Measurements from ENCODE around the gene USP53. TPM values are rescaled to one million over a fixed set of nuclear protein-coding genes. Genes with fewer than 3 reads are reported as not detected.
"Not testable (repeated sequence)": the region's sequence is repeated elsewhere in the genome, so short reads cannot be mapped to it uniquely, and the experiment has no call there.

Gene USP53
- total RNA-seq, 5 donors from 2014 or later (not counting 1 experiment from before 2014, with no cell fraction given) = 17.3 to 26.4 (median 21.2) TPM

DNA sequence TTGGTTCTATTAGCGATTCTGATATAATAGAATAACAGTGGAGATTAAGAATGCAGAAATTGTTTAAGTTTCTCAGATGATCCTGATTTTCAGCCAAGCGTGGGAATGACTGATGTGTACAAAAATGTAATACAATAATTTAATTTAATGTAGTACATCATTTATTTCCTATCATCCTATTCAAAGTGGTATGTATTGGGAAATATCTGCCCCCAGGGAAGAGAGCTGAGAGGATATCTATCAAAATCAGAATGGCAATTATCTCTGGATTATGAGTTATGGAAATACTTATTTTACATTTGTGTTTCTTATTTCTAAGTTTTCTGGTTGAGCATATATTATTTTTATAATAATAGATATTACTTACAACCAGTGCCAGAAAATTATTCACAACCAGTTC is 105.5 kb downstream of the USP53 start:
- ATAC-seq (replicated peaks in 1 of 4) (no peak), DNase-seq (no peak)
- Mint-ChIP-seq H3K36me3 (no peaks in the 10 kb centered on the region), H3K27ac (no peak overlapping the region), H3K9me3 (no peaks in the 10 kb centered on the region), H3K4me3 (no peak overlapping the region), H3K4me1 (no peaks in the 10 kb centered on the region), H3K27me3 (peaks cover 2 to 4% of the 10 kb centered on the region in 2 donors)
- Histone ChIP-seq H3K27ac (ENCODE audit: low read length) (no peak overlapping the region), H3K4me1 (ENCODE audit: control insufficient read depth in 1 of 2, extremely low read depth in 1 of 2, insufficient read depth in 2 of 2, low read length in 2 of 2) (no peaks in the 10 kb centered on the region), H3K36me3 (ENCODE audit: control insufficient read depth in 2 of 2, extremely low read depth in 1 of 2, insufficient read depth in 1 of 2, low read length in 1 of 2) (no peaks in the 10 kb centered on the region), H3K27me3 (replicated peaks in 1 of 2; ENCODE audit: control insufficient read depth in 2 of 2, extremely low read depth in 1 of 2, insufficient read depth in 2 of 2, low read length in 1 of 2) (no peaks in the 10 kb centered on the region), H3K4me3 (ENCODE audit: control insufficient read depth in 1 of 2, extremely low read depth in 1 of 2, low read length in 1 of 2) (no peak overlapping the region), H3K9me3 (no peaks in the 10 kb centered on the region)
- no CpG with 5 or more reads among the region's 2 CpGs for WGBS (ENCODE audit: insufficient coverage)
- ChIA-PET POLR2A (no interaction called here), CTCF (interaction anchor here in 1 of 2 donors (1.3 kb wide), 1 partner anchor 176 kb away, joined by 5 read pairs; no protein-coding TSS in a partner anchor)

DNA sequence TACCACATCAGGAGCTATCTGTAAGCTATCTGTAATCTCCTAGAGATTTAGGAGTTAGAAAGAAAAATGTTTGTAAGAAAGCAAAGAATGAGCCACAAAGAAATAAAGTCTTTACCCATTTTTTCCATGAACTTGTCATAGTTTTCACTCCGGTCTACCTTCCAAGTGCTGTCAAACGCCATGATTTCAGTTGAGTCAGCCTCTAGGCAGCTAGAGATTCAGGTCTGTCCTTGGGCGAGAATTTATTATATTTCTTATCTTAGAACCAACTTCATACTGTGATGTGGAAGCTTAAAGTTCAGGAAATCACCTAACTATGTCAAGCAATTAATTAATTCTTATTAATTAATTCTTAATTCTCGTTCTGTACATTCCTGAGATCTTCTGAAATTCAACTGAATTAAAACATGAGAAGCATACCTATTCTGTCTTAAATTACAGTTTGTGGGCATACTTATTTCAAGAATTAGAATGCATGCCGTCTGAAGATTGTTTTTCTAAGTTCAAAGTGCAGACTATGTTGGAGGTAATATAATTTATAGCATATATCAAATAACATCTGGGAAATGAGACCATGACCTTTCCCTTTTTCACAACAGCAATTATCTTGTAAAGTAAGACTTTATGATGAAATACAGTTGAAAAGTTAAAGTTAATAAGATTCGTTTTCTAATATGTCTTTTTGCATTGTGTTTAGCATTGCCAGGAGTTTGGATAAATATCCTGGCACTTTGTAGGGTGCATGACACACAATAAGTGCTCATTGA is 109.6 kb downstream of the USP53 start, which contains the start of gene FABP2:
TSS of gene FABP2 (minus strand) at position 218 of the 767 bp plus-strand sequence. CDS start at position 182, 36 bp downstream.
- H3K27ac Mint-ChIP-seq = no peak within 1 kb of the TSS
- no peaks in the 10 kb centered on the region for H3K9me3 Mint-ChIP-seq
- Histone ChIP-seq H3K4me3 (ENCODE audit: control insufficient read depth in 1 of 2, extremely low read depth in 1 of 2, low read length in 1 of 2) (no peak within 1 kb of the TSS), H3K27me3 (replicated peaks in 1 of 2; ENCODE audit: control insufficient read depth in 2 of 2, extremely low read depth in 1 of 2, insufficient read depth in 2 of 2, low read length in 1 of 2) (no peaks in the 10 kb centered on the region), H3K9me3 (no peaks in the 10 kb centered on the region), H3K4me1 (ENCODE audit: control insufficient read depth in 1 of 2, extremely low read depth in 1 of 2, insufficient read depth in 2 of 2, low read length in 2 of 2) (no peaks in the 10 kb centered on the region), H3K27ac (ENCODE audit: low read length) (no peak within 1 kb of the TSS), H3K36me3 (ENCODE audit: control insufficient read depth in 2 of 2, extremely low read depth in 1 of 2, insufficient read depth in 1 of 2, low read length in 1 of 2) (no peaks in the 10 kb centered on the region)
- ChIA-PET CTCF (no interaction called here), POLR2A (interaction anchor here in 1 of 2 donors (0.6 kb wide), 1 partner anchor 389 kb away, joined by 3 read pairs; no protein-coding TSS in a partner anchor)
- ATAC-seq (replicated peaks in 1 of 4) (no peak), DNase-seq (no peak)
- H3K27me3 Mint-ChIP-seq = peaks cover 0 to 5% of the 10 kb centered on the region in 2 donors
- H3K4me3 Mint-ChIP-seq = no peak within 1 kb of the TSS
- no CpG with 5 or more reads among the region's 6 CpGs for WGBS (ENCODE audit: insufficient coverage)
- H3K4me1 Mint-ChIP-seq = no peaks in the 10 kb centered on the region
- no peaks in the 10 kb centered on the region for H3K36me3 Mint-ChIP-seq

DNA sequence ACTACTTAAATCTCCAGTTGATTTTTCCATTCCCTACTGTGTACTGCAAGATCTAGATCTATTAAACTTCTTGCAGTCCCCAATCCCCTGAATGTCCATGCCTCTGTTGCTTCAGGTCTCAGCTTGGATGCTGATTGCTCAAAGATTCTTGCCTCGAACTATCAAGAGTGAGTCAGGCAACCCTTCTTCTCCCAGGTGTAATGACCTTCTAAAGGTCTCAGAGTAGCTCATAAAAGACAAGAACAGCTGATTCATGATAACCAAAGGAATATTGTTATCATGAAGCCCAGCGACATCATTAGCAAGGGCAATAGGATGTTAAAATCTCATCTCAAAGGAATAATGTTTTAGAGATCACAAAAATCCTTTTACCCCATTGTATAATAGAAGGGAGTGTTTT is 116.2 kb downstream of the USP53 start:
- H3K36me3 ChIP-seq (ENCODE audit: control insufficient read depth in 2 of 2, extremely low read depth in 1 of 2, insufficient read depth in 1 of 2, low read length in 1 of 2) = no peaks in the 10 kb centered on the region
- no peak overlapping the region for H3K4me3 Mint-ChIP-seq
- no peaks in the 10 kb centered on the region for H3K27me3 ChIP-seq (replicated peaks in 1 of 2; ENCODE audit: control insufficient read depth in 2 of 2, extremely low read depth in 1 of 2, insufficient read depth in 2 of 2, low read length in 1 of 2)
- H3K27ac Mint-ChIP-seq = no peak overlapping the region
- CTCF ChIA-PET = interaction anchor here in 1 of 2 donors (1.6 kb wide), 1 partner anchor 15 kb away, joined by 4 read pairs; no protein-coding TSS in a partner anchor
- POLR2A ChIA-PET = interaction anchor here in 1 of 2 donors (0.6 kb wide), 1 partner anchor 125 kb away, joined by 8 read pairs; no protein-coding TSS in a partner anchor
- no peak for ATAC-seq (replicated peaks in 1 of 4)
- H3K9me3 Mint-ChIP-seq = no peaks in the 10 kb centered on the region
- no peak for DNase-seq
- H3K4me3 ChIP-seq (ENCODE audit: control insufficient read depth in 1 of 2, extremely low read depth in 1 of 2, low read length in 1 of 2) = no peak overlapping the region
- no peak overlapping the region for H3K27ac ChIP-seq (ENCODE audit: low read length)
- no peaks in the 10 kb centered on the region for H3K4me1 ChIP-seq (ENCODE audit: control insufficient read depth in 1 of 2, extremely low read depth in 1 of 2, insufficient read depth in 2 of 2, low read length in 2 of 2)
- H3K9me3 ChIP-seq = no peaks in the 10 kb centered on the region
- peaks cover 8 to 22% of the 10 kb centered on the region in 2 donors for H3K27me3 Mint-ChIP-seq
- H3K4me1 Mint-ChIP-seq = no peaks in the 10 kb centered on the region
- WGBS (ENCODE audit: insufficient coverage) = 38% methylated on average over 1 of the region's 2 CpGs
- H3K36me3 Mint-ChIP-seq = no peaks in the 10 kb centered on the region

DNA sequence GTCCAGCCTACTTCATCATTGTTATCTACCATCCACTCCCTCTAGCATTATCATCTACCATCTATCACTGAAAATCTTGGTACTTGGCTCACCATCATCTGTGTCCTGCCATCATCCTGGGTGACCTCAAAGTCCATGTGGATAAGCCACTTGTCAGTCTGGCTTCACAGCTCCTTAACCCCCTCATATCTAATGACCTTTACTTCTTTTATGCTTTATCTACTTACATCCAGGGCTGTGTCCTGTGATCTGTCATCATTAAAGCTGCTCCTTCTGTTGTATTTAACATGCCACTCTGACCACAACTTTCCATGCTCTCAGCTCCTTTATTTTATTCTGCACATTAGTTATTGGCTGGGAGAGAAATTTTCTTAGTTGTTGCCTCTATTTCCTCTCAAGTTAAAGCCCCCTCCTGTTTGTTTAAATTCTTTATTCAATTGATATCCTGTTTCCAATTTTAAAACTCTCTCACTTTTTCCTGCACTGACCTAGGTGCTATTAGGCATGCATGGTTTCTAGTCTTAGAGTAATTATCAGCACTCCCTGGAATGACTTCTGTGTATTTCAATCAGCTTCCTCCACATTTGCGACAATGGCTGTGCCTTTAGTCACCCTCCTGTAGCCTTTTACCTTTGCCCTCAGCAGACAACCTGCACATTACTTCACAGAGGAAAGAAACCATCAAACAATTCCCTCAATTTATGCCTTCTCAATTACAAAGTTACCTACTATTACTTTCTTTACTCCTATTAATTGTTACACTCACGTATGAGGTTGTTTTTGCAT is 117.5 kb downstream of the USP53 start:
- POLR2A ChIA-PET = no interaction called here
- Mint-ChIP-seq H3K36me3 (no peaks in the 10 kb centered on the region), H3K27me3 (peaks cover 8 to 22% of the 10 kb centered on the region in 2 donors), H3K9me3 (no peaks in the 10 kb centered on the region), H3K4me3 (no peak overlapping the region), H3K27ac (no peak overlapping the region), H3K4me1 (no peaks in the 10 kb centered on the region)
- Histone ChIP-seq H3K9me3 (no peaks in the 10 kb centered on the region), H3K27ac (ENCODE audit: low read length) (no peak overlapping the region), H3K36me3 (ENCODE audit: control insufficient read depth in 2 of 2, extremely low read depth in 1 of 2, insufficient read depth in 1 of 2, low read length in 1 of 2) (no peaks in the 10 kb centered on the region), H3K4me1 (ENCODE audit: control insufficient read depth in 1 of 2, extremely low read depth in 1 of 2, insufficient read depth in 2 of 2, low read length in 2 of 2) (no peaks in the 10 kb centered on the region), H3K4me3 (ENCODE audit: control insufficient read depth in 1 of 2, extremely low read depth in 1 of 2, low read length in 1 of 2) (no peak overlapping the region), H3K27me3 (replicated peaks in 1 of 2; ENCODE audit: control insufficient read depth in 2 of 2, extremely low read depth in 1 of 2, insufficient read depth in 2 of 2, low read length in 1 of 2) (no peaks in the 10 kb centered on the region)
- CTCF ChIA-PET = interaction anchor here in 1 of 2 donors (1.6 kb wide), 1 partner anchor 16 kb away, joined by 4 read pairs; no protein-coding TSS in a partner anchor
- DNase-seq = no peak
- WGBS (ENCODE audit: insufficient coverage) = no CpG with 5 or more reads among the region's 2 CpGs
- no peak for ATAC-seq (replicated peaks in 1 of 4)

DNA sequence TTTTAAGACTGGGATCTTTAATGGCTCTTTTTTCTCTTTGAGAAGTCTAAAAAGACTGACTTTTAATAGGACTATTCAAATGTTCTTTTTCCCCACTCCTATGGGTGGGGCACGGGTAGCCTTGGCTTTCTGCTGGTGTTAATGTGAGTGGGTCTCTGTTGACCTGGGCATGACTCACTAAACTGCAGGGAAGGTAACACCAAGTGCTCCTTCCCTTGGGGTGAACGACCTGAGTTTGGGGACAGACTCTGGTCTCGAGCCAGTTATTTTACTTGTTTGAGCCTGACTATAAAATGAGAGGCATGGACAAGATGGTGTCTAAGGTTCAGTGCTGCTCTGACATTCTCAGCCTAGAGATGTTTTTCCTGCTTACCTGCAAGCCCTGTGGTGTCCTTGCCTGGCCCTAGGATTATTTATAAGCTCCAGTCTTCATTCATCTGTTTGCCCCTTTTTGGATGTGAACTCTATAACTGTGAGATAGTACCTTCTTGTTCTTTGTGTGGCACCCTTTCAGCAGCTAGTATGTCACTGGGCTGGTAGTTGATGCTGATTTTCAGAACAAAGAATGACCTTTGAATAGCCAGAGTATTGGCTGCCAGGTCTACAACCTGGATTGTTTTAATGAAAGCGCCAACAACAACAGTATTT is 123.9 kb downstream of the USP53 start:
- H3K27ac ChIP-seq (ENCODE audit: low read length) = not testable (repeated sequence)

DNA sequence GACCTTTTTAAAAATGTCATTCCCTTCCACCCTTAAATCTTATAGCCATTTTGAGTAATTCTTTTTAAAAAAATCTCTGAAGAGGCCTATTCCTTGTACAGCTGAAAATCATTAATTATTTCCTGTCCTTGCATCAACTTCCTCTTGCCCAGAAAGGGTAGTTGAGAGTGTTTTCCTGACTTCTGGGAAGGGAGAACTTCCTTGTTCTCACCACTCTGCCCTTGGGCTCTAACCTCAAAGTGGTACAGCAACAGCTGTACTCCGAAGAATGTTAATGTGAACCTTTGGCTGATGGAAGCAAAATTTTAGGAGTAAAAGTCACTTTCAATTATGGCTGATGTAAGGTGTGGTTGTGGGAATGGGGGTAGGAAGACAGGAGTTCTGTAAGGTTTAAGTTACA is 124.5 kb downstream of the USP53 start:
- Mint-ChIP-seq H3K4me1 (peaks cover 0 to 2% (median 0%) of the 10 kb centered on the region in 3 donors), H3K36me3 (no peaks in the 10 kb centered on the region), H3K4me3 (no peak overlapping the region), H3K27ac (no peak overlapping the region), H3K27me3 (peaks cover 0 to 3% of the 10 kb centered on the region in 2 donors), H3K9me3 (no peaks in the 10 kb centered on the region)
- ATAC-seq (replicated peaks in 1 of 4) (no peak), DNase-seq (no peak)
- H3K9me3 ChIP-seq = no peaks in the 10 kb centered on the region
- H3K27ac ChIP-seq (ENCODE audit: low read length) = no peak overlapping the region
- POLR2A ChIA-PET = no interaction called here
- CTCF ChIA-PET = no interaction called here
- no peak overlapping the region for H3K4me3 ChIP-seq (ENCODE audit: control insufficient read depth in 1 of 2, extremely low read depth in 1 of 2, low read length in 1 of 2)
- no CpG with 5 or more reads among the region's 1 CpG for WGBS (ENCODE audit: insufficient coverage)
- no peaks in the 10 kb centered on the region for H3K36me3 ChIP-seq (ENCODE audit: control insufficient read depth in 2 of 2, extremely low read depth in 1 of 2, insufficient read depth in 1 of 2, low read length in 1 of 2)
- no peaks in the 10 kb centered on the region for H3K27me3 ChIP-seq (replicated peaks in 1 of 2; ENCODE audit: control insufficient read depth in 2 of 2, extremely low read depth in 1 of 2, insufficient read depth in 2 of 2, low read length in 1 of 2)
- no peaks in the 10 kb centered on the region for H3K4me1 ChIP-seq (ENCODE audit: control insufficient read depth in 1 of 2, extremely low read depth in 1 of 2, insufficient read depth in 2 of 2, low read length in 2 of 2)

More for the DNA sequence above, 123.9 kb downstream of the USP53 start:
- CTCF ChIA-PET; H3K4me3 Mint-ChIP-seq; H3K27me3 ChIP-seq (replicated peaks in 1 of 2; ENCODE audit: control insufficient read depth in 2 of 2, extremely low read depth in 1 of 2, insufficient read depth in 2 of 2, low read length in 1 of 2); H3K9me3 Mint-ChIP-seq; H3K36me3 ChIP-seq (ENCODE audit: control insufficient read depth in 2 of 2, extremely low read depth in 1 of 2, insufficient read depth in 1 of 2, low read length in 1 of 2); H3K27me3 Mint-ChIP-seq; H3K4me1 Mint-ChIP-seq; H3K9me3 ChIP-seq; H3K36me3 Mint-ChIP-seq; DNase-seq; H3K4me1 ChIP-seq (ENCODE audit: control insufficient read depth in 1 of 2, extremely low read depth in 1 of 2, insufficient read depth in 2 of 2, low read length in 2 of 2); POLR2A ChIA-PET; H3K27ac Mint-ChIP-seq; ATAC-seq (replicated peaks in 1 of 4); H3K4me3 ChIP-seq (ENCODE audit: control insufficient read depth in 1 of 2, extremely low read depth in 1 of 2, low read length in 1 of 2): not testable (repeated sequence)
- no CpG with 5 or more reads among the region's 4 CpGs for WGBS (ENCODE audit: insufficient coverage)

Measured in T-cell (primary cell).